OCI-LY7 (cell line): ENCODE measurements around the gene ZDHHC19. TPM values are rescaled to one million over a fixed set of nuclear protein-coding genes. Genes with fewer than 3 reads are reported as not detected.

Source experiments
- BruUV-seq: library from RNA; stranded (reverse); fragments of 400-500 nt; replicated peaks from 2 replicates; lab custom pipeline; 2021; lab: Mats Ljungman, UMichigan
- CTCF ChIA-PET: fragments of 300-600 bp; sonication (Branson Sonifier 250); formaldehyde crosslinking; loops from one replicate; lab custom pipeline; 2022; ENCODE audit warnings: antibody characterized with exemption; ENCODE audit not compliant: unreplicated experiment; lab: Charles Lee
- POLR2A ChIA-PET: fragments of 300-600 bp; sonication (Branson Sonifier 250); formaldehyde crosslinking; loops from one replicate; lab custom pipeline; 2022; ENCODE audit warnings: antibody characterized with exemption; lab: Charles Lee
- DNase-seq: peaks from one replicate; pipeline ENCODE4 v3.0.0-alpha.2; 2015; ENCODE audit warnings: low spot score
- H2AFZ ChIP-seq: fragments of 200-600 bp; sonication (generic), shearing (Covaris generic); 2 replicates; pipeline ENCODE4 v1.6.1; 2014; ENCODE audit warnings: mild to moderate bottlenecking, antibody characterized with exemption, low read length, moderate library complexity
- H3K27ac ChIP-seq: fragments of 200-600 bp; sonication (generic); 2 replicates; pipeline ENCODE4 v1.5.1; 2014; ENCODE audit warnings: mixed run types, low read depth, mild to moderate bottlenecking, moderate library complexity, low read length, inconsistent platforms; ENCODE audit not compliant: poor library complexity, severe bottlenecking
- H3K36me3 ChIP-seq: fragments of 200-600 bp; sonication (generic); 2 replicates; pipeline ENCODE4 v1.6.1; 2014; ENCODE audit warnings: mild to moderate bottlenecking, antibody characterized with exemption, low read length, moderate library complexity, mixed read lengths; ENCODE audit not compliant: insufficient read depth
- H3K4me1 ChIP-seq: fragments of 200-600 bp; sonication (generic); 2 replicates; pipeline ENCODE4 v1.5.1; 2014; ENCODE audit warnings: mild to moderate bottlenecking, low read length; ENCODE audit not compliant: insufficient read depth, poor library complexity, severe bottlenecking
- H3K4me2 ChIP-seq: fragments of 200-600 bp; sonication (generic); 2 replicates; pipeline ENCODE4 v1.6.1; 2014; ENCODE audit warnings: mild to moderate bottlenecking, low read length
- H3K4me3 ChIP-seq: fragments of 200-600 bp; sonication (generic); 2 replicates; pipeline ENCODE4 v1.5.1; 2014; ENCODE audit warnings: mild to moderate bottlenecking, low read depth, low read length; ENCODE audit not compliant: poor library complexity, severe bottlenecking
- H3K79me2 ChIP-seq: fragments of 200-600 bp; sonication (generic); 2 replicates; pipeline ENCODE4 v1.6.1; 2016; ENCODE audit warnings: low read depth, mild to moderate bottlenecking, low read length, moderate library complexity, mixed read lengths; ENCODE audit not compliant: insufficient read depth
- H3K9me2 ChIP-seq: fragments of 200-600 bp; sonication (generic); 2 replicates; pipeline ENCODE4 v1.6.1; 2016; ENCODE audit warnings: mild to moderate bottlenecking, low read length, mixed read lengths; ENCODE audit not compliant: insufficient read depth
- H3K9me3 ChIP-seq: fragments of 200-600 bp; sonication (generic); 2 replicates; pipeline ENCODE4 v1.6.1; 2014; ENCODE audit warnings: mild to moderate bottlenecking, mixed run types, low read length, mixed read lengths
- H4K20me1 ChIP-seq: fragments of 200-600 bp; sonication (generic); 2 replicates; pipeline ENCODE4 v1.6.1; 2014; ENCODE audit warnings: mild to moderate bottlenecking, antibody characterized with exemption, low read length, moderate library complexity, mixed read lengths; ENCODE audit not compliant: insufficient read depth
- EZH2phosphoT487 ChIP-seq: fragments of 200-600 bp; sonication (generic); IDR thresholded peaks from 2 replicates; pipeline ENCODE4 v1.6.1; 2018; ENCODE audit warnings: low read depth, borderline replicate concordance, mild to moderate bottlenecking, mixed run types, antibody characterized with exemption, low read length, moderate library complexity, mixed read lengths
- intact Hi-C: fragments of 100-400 bp; cut with micrococcal nuclease; formaldehyde crosslinking; loops from one replicate; pipeline ENCODE4 v1.10.0; 2022; ENCODE audit not compliant: unreplicated experiment
- total RNA-seq, 2 experiments: library from RNA; depleted of rRNA in 1 of 2; stranded (reverse); fragments of >200 nt in 1 of 2; shearing (Covaris generic) in 1 of 2; gene quantifications; 2 replicates each; pipeline ENCODE4 v1.2.3, GENCODE V29; 2014 to 2022
- TF ChIP-seq, protein P1 (sequence below): fragments of 200-600 bp; sonication (generic); conservative IDR thresholded peaks from 2 replicates; pipeline ENCODE4 v1.5.1; 2014; ENCODE audit warnings: mild to moderate bottlenecking, antibody characterized with exemption, low read length, moderate library complexity, mixed read lengths

The ZDHHC19 gene
- total RNA-seq, 2 experiments from 2014 or later = not detected

DNA sequence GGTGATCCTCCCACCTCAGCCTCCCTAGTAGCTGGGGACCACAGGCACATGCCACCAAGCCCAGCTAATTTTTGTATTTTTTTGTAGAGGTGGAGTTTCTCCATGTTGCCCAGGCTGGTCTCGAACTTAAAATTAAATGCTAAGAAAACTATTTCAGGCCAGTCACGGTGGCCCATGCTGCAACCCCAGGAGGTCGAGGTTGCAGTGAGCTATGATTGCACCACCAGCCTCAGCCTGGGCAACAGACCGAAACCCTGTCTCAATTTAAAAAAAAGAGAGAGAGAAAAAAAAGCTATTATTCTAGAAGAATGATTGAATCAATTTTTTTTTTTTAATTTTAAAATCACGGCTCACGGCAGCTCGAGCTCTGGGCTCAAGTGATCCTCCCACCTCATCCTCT is 9.8 kb upstream of the ZDHHC19 start:
- Histone ChIP-seq H3K4me3 (no peak overlapping the region), H3K79me2 (no peaks in the 10 kb centered on the region), H3K4me2 (no peak overlapping the region), H3K9me2 (no peaks in the 10 kb centered on the region), H4K20me1 (no peaks in the 10 kb centered on the region), H3K27ac (no peak overlapping the region), H3K36me3 (no peaks in the 10 kb centered on the region), H3K9me3 (no peaks in the 10 kb centered on the region), H3K4me1 (peaks cover 10% of the 10 kb centered on the region), H2AFZ (no peak overlapping the region)
- CTCF ChIA-PET = no interaction called here
- DNase-seq = no peak
- TF ChIP-seq EZH2phosphoT487 = no peak
- TF ChIP-seq, protein P1, sequence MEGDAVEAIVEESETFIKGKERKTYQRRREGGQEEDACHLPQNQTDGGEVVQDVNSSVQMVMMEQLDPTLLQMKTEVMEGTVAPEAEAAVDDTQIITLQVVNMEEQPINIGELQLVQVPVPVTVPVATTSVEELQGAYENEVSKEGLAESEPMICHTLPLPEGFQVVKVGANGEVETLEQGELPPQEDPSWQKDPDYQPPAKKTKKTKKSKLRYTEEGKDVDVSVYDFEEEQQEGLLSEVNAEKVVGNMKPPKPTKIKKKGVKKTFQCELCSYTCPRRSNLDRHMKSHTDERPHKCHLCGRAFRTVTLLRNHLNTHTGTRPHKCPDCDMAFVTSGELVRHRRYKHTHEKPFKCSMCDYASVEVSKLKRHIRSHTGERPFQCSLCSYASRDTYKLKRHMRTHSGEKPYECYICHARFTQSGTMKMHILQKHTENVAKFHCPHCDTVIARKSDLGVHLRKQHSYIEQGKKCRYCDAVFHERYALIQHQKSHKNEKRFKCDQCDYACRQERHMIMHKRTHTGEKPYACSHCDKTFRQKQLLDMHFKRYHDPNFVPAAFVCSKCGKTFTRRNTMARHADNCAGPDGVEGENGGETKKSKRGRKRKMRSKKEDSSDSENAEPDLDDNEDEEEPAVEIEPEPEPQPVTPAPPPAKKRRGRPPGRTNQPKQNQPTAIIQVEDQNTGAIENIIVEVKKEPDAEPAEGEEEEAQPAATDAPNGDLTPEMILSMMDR = no peak
- POLR2A ChIA-PET = interaction anchor here (0.7 to 0.9 kb wide), 6 partner anchors 9 to 364 kb away, joined by 3 to 5 read pairs (median 3); no protein-coding TSS in a partner anchor
- BruUV-seq = no TSS peak
- intact Hi-C loops = no loop called here

GRCh38 chr3:196220587-196220986 is 9.4 kb upstream of the ZDHHC19 start:
- intact Hi-C loops = no loop called here
- H3K9me3 ChIP-seq = no peaks in the 10 kb centered on the region
- BruUV-seq = no TSS peak
- no peak for TF ChIP-seq EZH2phosphoT487
- TF ChIP-seq, protein P1 = no peak
- H3K79me2 ChIP-seq = no peaks in the 10 kb centered on the region
- CTCF ChIA-PET = no interaction called here
- H2AFZ ChIP-seq = no peak overlapping the region
- no peak overlapping the region for H3K27ac ChIP-seq
- no peak for DNase-seq
- POLR2A ChIA-PET = interaction anchor here (0.7 to 0.9 kb wide), 5 partner anchors 8 to 365 kb away, joined by 3 to 5 read pairs (median 3); no protein-coding TSS in a partner anchor
- H3K9me2 ChIP-seq = no peaks in the 10 kb centered on the region
- H3K4me1 ChIP-seq = peaks cover 10% of the 10 kb centered on the region
- no peak overlapping the region for H3K4me2 ChIP-seq
- H4K20me1 ChIP-seq = no peaks in the 10 kb centered on the region
- H3K36me3 ChIP-seq = no peaks in the 10 kb centered on the region
- no peak overlapping the region for H3K4me3 ChIP-seq

GRCh38 chr3:196219970-196220311 is 8.7 kb upstream of the ZDHHC19 start:
- intact Hi-C loops = no loop called here
- ChIA-PET CTCF (no interaction called here), POLR2A (no interaction called here)
- TF ChIP-seq EZH2phosphoT487 = no peak
- TF ChIP-seq, protein P1 = no peak
- no peaks in the 10 kb centered on the region for H4K20me1 ChIP-seq
- no peaks in the 10 kb centered on the region for H3K36me3 ChIP-seq
- H3K4me3 ChIP-seq = no peak overlapping the region
- H3K4me1 ChIP-seq = peaks cover 10% of the 10 kb centered on the region
- H3K4me2 ChIP-seq = peak overlapping the region; percentile 55
- H3K9me3 ChIP-seq = no peaks in the 10 kb centered on the region
- H3K27ac ChIP-seq = no peak overlapping the region
- no TSS peak for BruUV-seq
- no peak for DNase-seq
- H3K79me2 ChIP-seq = no peaks in the 10 kb centered on the region
- no peaks in the 10 kb centered on the region for H3K9me2 ChIP-seq
- H2AFZ ChIP-seq = peak overlapping the region; percentile 69
